CD4-positive, alpha-beta T cell treated with Interleukin-17A for 1 hour (primary cell): ENCODE data around the gene RNU1-1.
"Not testable (repeated sequence)": the region's sequence is repeated elsewhere in the genome, so short reads cannot be mapped to it uniquely, and the experiment has no call there.

Source experiments
- DNase-seq: peaks from one replicate; pipeline ENCODE4 v3.0.0-alpha.2; 2020

The RNU1-1 gene

DNA sequence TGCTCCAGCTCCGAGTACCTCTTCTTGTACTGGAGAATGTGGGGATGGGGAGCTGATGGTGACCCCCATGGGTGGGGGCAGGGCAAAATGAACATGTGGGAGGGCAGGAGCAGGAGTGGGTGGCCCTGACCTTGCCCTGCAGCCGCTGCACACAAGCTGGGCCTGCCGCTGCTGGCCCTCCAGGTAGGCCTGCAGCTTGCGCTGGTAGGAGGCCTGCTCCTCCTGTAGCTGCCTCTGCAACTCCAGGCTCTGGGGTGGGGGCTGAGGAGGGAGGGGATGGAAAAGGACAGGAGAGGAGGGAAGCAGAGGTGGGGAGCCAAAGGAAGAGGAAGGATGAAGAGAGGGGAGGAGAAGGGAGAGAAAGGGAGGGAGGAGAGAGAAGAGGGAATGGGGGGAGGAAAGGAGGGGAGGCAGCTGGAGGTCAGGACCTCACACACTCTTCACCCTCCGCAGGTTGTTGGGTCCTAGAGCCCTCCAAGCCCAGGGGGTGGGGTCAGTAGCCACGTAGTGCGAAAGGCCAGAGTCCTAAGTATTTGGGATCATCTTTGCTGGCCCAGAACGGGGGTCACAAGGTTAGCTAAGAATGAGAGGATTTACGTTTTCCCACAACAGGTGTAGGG, 22.9 kb downstream of the RNU1-1 start:
- DNase-seq, result no peak

GRCh38 chr1:16489195-16489880, 24.7 kb downstream of the RNU1-1 start:
- not testable (repeated sequence) for DNase-seq

DNA sequence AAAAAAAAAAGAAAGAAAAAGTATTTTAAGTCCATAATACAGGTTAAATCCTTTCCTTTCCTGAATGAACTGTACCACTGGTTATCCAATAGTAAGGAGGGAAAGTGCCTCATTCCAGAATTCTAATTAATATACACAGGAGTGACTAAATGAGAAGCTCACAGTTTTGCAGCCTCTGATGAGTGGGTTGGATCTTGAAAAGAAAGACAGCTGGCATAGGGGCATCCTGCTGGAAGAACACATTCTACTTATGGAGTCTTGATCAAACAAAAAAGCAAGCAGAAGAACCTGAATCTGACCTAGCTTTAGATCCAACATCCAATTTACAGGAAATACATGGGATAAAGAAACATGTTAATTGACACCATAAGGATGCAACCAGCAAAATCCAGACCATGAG, 27.1 kb downstream of the RNU1-1 start:
- DNase-seq, result not testable (repeated sequence)

- not testable (repeated sequence) for DNase-seq
Observed at GRCh38 chr1:16486316-16486715, 27.8 kb downstream of the RNU1-1 start.

DNA sequence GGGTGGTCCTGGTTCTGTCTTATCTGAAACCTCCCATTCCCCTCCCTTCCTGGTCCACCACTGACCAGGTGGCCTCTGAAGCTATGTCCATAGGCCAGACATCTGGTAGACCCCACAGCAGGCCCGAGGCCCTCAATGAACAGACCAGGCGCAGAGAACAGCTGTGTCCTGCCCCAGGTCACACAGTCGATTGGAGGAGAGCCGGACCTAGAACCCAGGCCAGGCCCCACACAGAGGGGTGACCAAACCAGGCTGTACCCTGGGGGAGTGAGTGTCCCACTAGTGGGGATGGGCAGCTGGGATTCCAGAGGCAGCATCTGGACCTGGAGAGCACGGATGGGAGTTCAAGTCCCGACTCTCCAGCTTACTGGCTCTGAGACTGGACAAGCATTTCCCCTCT, 29.2 kb downstream of the RNU1-1 start:
- DNase-seq, result no peak

- no peak for DNase-seq
Observed at GRCh38 chr1:16484501-16484835, 29.6 kb downstream of the RNU1-1 start.

DNA sequence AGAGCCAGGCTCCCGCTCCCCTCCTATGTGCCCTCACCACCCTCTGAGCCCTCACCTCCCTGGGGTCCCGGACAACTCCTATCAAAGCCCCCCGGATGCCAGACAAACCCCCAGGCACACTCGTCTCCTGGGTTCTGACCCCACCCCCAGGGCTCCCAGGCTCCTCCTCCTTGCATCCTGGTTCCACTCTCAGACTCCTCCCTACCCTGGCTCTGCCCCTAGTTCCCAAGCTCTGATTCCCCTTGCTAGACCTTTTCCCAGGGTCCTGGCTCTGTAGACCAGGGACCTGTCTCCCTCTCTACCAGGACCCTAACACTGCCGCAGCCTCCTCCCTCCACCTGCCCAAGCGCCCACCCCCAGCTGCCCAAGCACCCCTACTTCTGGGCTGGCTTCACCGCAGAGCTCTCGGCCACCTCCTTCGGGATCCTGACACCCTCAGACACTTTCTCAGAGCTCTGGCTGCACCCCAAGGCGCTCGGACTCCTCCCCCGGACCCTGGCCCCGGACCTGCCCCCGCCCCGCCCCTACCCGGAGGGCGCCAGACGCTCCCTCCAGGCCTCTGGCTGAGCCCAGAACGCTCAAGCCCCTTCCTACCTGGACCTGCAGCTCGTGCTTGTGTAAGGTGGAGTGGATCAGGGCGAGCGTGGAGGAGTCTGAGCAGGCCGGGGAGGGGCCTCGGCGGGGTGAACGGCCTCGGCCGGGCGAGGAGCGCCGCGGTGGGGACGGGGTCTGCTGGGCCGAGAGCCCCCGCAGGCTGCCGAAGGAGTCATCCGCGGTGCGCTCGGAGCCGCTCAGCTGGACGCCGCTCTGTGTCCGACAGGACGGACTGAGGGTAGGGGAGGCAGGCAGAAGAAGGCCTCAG, 30.2 kb downstream of the RNU1-1 start:
- DNase-seq, result not testable (repeated sequence)

- not testable (repeated sequence) for DNase-seq
Observed at GRCh38 chr1:16483146-16483545, 30.9 kb downstream of the RNU1-1 start.

GRCh38 chr1:16478091-16478490, 36.0 kb downstream of the RNU1-1 start:
- DNase-seq, result no peak

- DNase-seq, result not testable (repeated sequence)
Observed at GRCh38 chr1:16475771-16476770, 38.0 kb downstream of the RNU1-1 start.

DNA sequence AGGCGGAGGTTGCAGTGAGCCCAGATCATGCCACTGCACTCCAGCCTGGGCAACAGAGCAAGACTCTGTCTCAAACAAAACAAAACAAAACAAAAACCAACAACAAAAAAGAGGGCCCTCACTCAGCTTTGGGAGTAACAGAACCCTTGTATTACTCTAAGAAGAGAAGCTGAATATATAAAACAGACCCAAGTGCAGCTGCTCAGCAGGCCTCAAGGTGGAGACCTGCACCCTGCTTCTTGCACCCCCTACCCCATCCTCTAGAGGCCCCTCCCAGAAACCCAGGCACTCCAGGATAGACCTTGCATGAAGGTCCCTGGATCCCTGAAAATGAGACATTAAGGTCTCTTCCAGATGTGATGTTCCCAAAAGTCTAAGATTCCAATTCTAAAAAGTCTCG, 39.2 kb downstream of the RNU1-1 start:
- not testable (repeated sequence) for DNase-seq

- no peak for DNase-seq
Observed at GRCh38 chr1:16474166-16474800, 39.8 kb downstream of the RNU1-1 start.

DNA sequence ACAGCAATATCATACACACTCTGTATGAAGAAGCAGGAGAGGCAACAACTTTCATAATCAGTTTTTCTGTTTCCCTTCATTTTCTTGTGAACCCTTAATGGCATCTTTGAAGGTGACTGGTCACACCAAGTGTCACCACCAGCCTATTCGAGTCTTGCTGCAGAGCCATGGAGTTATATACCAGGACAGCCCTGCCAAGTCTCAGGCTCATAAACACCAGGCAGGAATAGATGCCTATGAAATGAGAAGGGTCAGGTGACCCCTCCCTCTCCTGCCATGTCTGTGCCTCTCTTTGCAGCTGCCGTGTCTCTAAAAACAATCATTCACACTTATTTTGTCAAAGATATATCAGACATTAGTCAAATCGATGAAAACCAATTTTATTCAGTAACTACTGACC, 45.5 kb downstream of the RNU1-1 start:
- no peak for DNase-seq

- DNase-seq, result no peak
Observed at GRCh38 chr1:16464917-16465625, 49.0 kb downstream of the RNU1-1 start.
